Neural progenitor cell (in vitro differentiated cells): ENCODE results near the gene ST3GAL4.
A peak's percentile ranks its signal among the peaks of the same experiment; 100 is the strongest.

Source experiments
- CTCF ChIP-seq: fragments of 200-600 bp; sonication (generic); IDR thresholded peaks from 2 replicates; pipeline ENCODE4 v1.5.1; 2017; ENCODE audit warnings: antibody characterized with exemption, mild to moderate bottlenecking
- EZH2 ChIP-seq: fragments of 200-600 bp; sonication (generic); IDR thresholded peaks from 2 replicates; pipeline ENCODE4 v1.6.1; 2017; ENCODE audit warnings: antibody characterized with exemption, mild to moderate bottlenecking, moderate library complexity
- EZH2phosphoT487 ChIP-seq: fragments of 200-600 bp; sonication (generic); IDR thresholded peaks from 2 replicates; pipeline ENCODE4 v1.6.1; 2017; ENCODE audit warnings: antibody characterized with exemption

DNA sequence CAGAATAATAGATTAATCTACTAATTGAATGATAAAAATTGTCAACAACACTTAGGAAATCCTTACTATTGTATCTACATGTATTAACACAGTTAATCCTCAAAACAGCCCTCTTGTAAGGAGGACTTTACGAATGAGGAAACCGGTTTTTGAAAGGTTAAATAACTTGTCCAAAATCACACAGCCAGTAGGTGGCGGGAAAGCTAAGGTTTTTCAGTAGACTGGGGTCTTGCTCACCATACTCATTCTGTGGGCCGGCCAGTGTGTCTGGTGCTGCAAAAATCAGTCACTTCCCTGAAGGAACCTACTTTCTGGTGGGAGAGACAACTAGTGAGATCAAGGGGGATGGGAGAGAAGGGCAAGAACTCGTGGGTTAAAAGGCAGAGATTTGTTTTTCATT, 47.8 kb upstream of the ST3GAL4 start:
- TF ChIP-seq CTCF (peak; percentile 56), EZH2 (no peak), EZH2phosphoT487 (no peak)
